Tibial nerve (tissue), 4 donors: Measurements from ENCODE around the gene FRS2. TPM values are rescaled to one million over a fixed set of nuclear protein-coding genes. Genes with fewer than 3 reads are reported as not detected.

Experiments used
- DNase-seq, 2 donors: peaks; one replicate each; pipeline ENCODE4 v3.0.0-alpha.2; 2019; ENCODE audit warnings: low spot score in 2 of 2
- H3K27ac ChIP-seq, 4 donors: fragments of 200-600 bp; sonication (generic) in 3 of 4; one replicate each; pipeline ENCODE4 v1.5.1; 2017 to 2019; ENCODE audit warnings: mild to moderate bottlenecking in 1 of 4
- H3K27me3 ChIP-seq, 2 donors: fragments of 200-600 bp; sonication (generic) in 1 of 2; one replicate each; pipeline versions ENCODE4 v1.5.1 to v1.6.0; 2017 to 2019
- H3K36me3 ChIP-seq, 3 donors: fragments of 200-600 bp; sonication (generic); one replicate each; pipeline ENCODE4 v1.5.1; 2018 to 2019
- H3K4me1 ChIP-seq, 4 donors: fragments of 200-600 bp; sonication (generic) in 3 of 4; one replicate each; pipeline ENCODE4 v1.5.1; 2017 to 2019
- H3K4me3 ChIP-seq, 4 donors: fragments of 200-600 bp; sonication (generic) in 3 of 4; one replicate each; pipeline ENCODE4 v1.5.1; 2017 to 2019; ENCODE audit warnings: mild to moderate bottlenecking in 1 of 4, moderate library complexity in 1 of 4
- H3K9me3 ChIP-seq, 4 donors: fragments of 200-600 bp; sonication (generic) in 3 of 4; one replicate each; pipeline ENCODE4 v1.5.1; 2017 to 2019
- CTCF ChIP-seq, 5 experiments: fragments of 200-600 bp in 3 of 5; fragments of 450-650 bp in 2 of 5; sonication (generic) in 3 of 5; IDR thresholded peaks; one replicate each; pipeline ENCODE4 v1.5.1; 2016 to 2019; ENCODE audit warnings: antibody characterized with exemption in 5 of 5, mild to moderate bottlenecking in 3 of 5, moderate library complexity in 2 of 5
- EP300 ChIP-seq, 2 donors: sonication (generic); formaldehyde crosslinking; IDR thresholded peaks; one replicate each; pipeline ENCODE4 v1.6.1; 2017; ENCODE audit warnings: antibody characterized with exemption in 2 of 2, mild to moderate bottlenecking in 1 of 2
- POLR2A ChIP-seq, 2 donors: fragments of 450-650 bp; IDR thresholded peaks; one replicate each; pipeline ENCODE4 v1.6.1; 2017; ENCODE audit warnings: antibody characterized with exemption in 2 of 2, mild to moderate bottlenecking in 2 of 2, moderate library complexity in 2 of 2
- WGBS, 2 donors: methylation state at CpG; one replicate each; pipeline ENCODE4 v1.1.5; 2018; 5-methylcytosine and 5-hydroxymethylcytosine counted together
- total RNA-seq, 4 donors: library from RNA; depleted of rRNA; stranded (reverse); fragments of >200 nt; gene quantifications; one replicate each; pipeline ENCODE4 v1.1.0, GENCODE V29; 2016

Gene FRS2
- total RNA-seq, 4 donors from 2014 or later, result 51.7 to 113 (median 66.4) TPM

- H3K9me3 ChIP-seq, result no peaks in the 10 kb centered on the region
- no peak overlapping the region for H3K4me3 ChIP-seq
- H3K4me1 ChIP-seq, result peaks cover 0 to 17% (median 6%) of the 10 kb centered on the region in 4 donors
- WGBS, 2 donors, result 79 to 81% methylated on average over 2 of the region's 2 CpGs
- no peak overlapping the region for H3K27ac ChIP-seq
- no peaks in the 10 kb centered on the region for H3K27me3 ChIP-seq
- no peak for DNase-seq
- no peak for TF ChIP-seq EP300 (IDR thresholded peaks at IDR 0.05)
- TF ChIP-seq CTCF (IDR thresholded peaks at IDR 0.05), result no peak
- no peak for TF ChIP-seq POLR2A (IDR thresholded peaks at IDR 0.05)
- H3K36me3 ChIP-seq, result peaks cover 3 to 73% (median 21%) of the 10 kb centered on the region in 3 donors
These were observed 118.9 kb downstream of the FRS2 start for GRCh38 chr12:69589082-69589481.

GRCh38 chr12:69595689-69596088, 125.5 kb downstream of the FRS2 start:
- no peak for TF ChIP-seq POLR2A (IDR thresholded peaks at IDR 0.05)
- no peak for TF ChIP-seq CTCF (IDR thresholded peaks at IDR 0.05)
- no peak for TF ChIP-seq EP300 (IDR thresholded peaks at IDR 0.05)
- H3K4me3 ChIP-seq, result no peak overlapping the region
- no peaks in the 10 kb centered on the region for H3K4me1 ChIP-seq
- no peak overlapping the region for H3K27ac ChIP-seq
- DNase-seq, result no peak
- no peaks in the 10 kb centered on the region for H3K27me3 ChIP-seq
- WGBS, 2 donors, result 94 to 100% methylated on average over 2 of the region's 2 CpGs
- H3K36me3 ChIP-seq, result peaks cover 3 to 98% (median 41%) of the 10 kb centered on the region in 3 donors
- H3K9me3 ChIP-seq, result no peaks in the 10 kb centered on the region

GRCh38 chr12:69598174-69598753, 128.1 kb downstream of the FRS2 start:
- WGBS, 2 donors, result 67% methylated on average over 4 of the region's 4 CpGs
- Histone ChIP-seq H3K27me3 (no peaks in the 10 kb centered on the region), H3K9me3 (no peaks in the 10 kb centered on the region), H3K4me3 (no peak overlapping the region), H3K27ac (no peak overlapping the region), H3K36me3 (peaks cover 0 to 98% (median 41%) of the 10 kb centered on the region in 3 donors), H3K4me1 (no peaks in the 10 kb centered on the region)
- TF ChIP-seq EP300 (IDR thresholded peaks at IDR 0.05) (no peak), POLR2A (IDR thresholded peaks at IDR 0.05) (no peak), CTCF (IDR thresholded peaks at IDR 0.05) (no peak)
- no peak for DNase-seq

GRCh38 chr12:69600804-69601203, 130.6 kb downstream of the FRS2 start:
- H3K27me3 ChIP-seq, result no peaks in the 10 kb centered on the region
- H3K27ac ChIP-seq, result no peak overlapping the region
- H3K4me1 ChIP-seq, result no peaks in the 10 kb centered on the region
- no peak for DNase-seq
- H3K36me3 ChIP-seq, result peaks cover 0 to 78% (median 41%) of the 10 kb centered on the region in 3 donors
- H3K9me3 ChIP-seq, result no peaks in the 10 kb centered on the region
- no peak for TF ChIP-seq POLR2A (IDR thresholded peaks at IDR 0.05)
- TF ChIP-seq EP300 (IDR thresholded peaks at IDR 0.05), result no peak
- TF ChIP-seq CTCF (IDR thresholded peaks at IDR 0.05), result no peak
- no peak overlapping the region for H3K4me3 ChIP-seq

GRCh38 chr12:69601962-69602685, 131.9 kb downstream of the FRS2 start:
- Histone ChIP-seq H3K9me3 (no peaks in the 10 kb centered on the region), H3K4me3 (no peak overlapping the region), H3K36me3 (peaks cover 0 to 66% (median 38%) of the 10 kb centered on the region in 3 donors), H3K27ac (no peak overlapping the region), H3K4me1 (no peaks in the 10 kb centered on the region), H3K27me3 (no peaks in the 10 kb centered on the region)
- TF ChIP-seq CTCF (IDR thresholded peaks at IDR 0.05) (no peak), POLR2A (IDR thresholded peaks at IDR 0.05) (no peak), EP300 (IDR thresholded peaks at IDR 0.05) (no peak)
- DNase-seq, result no peak
- 93 to 95% methylated on average over 6 of the region's 6 CpGs for WGBS, 2 donors
